SIG-M5 (cell line): ENCODE data around the gene HIGD1B.

ENCODE experiments used
- DNase-seq: peaks from one replicate; lab custom pipeline; 2025; lab: John Stamatoyannopoulos, UW

HIGD1B gene

DNA sequence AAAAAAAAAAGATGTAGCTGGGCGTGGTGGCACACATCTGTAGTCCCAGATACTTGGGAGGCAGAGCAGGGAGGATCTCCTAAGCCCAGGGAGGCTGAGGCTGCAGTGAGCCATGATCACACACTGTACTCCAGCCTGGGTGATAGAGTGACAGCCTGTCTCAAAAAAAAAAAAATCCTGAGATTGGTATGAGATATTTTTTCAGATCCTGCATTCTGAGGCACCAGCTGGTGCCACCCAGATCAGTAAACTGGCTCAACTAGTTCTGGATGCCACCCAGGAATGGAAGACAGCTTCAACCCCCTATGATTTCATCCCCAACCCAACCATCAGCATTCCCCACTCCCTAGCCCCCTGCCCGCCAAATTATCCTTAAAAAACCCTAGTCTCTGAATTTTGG lies 10.5 kb upstream of the HIGD1B start:
- no peak for DNase-seq

DNA sequence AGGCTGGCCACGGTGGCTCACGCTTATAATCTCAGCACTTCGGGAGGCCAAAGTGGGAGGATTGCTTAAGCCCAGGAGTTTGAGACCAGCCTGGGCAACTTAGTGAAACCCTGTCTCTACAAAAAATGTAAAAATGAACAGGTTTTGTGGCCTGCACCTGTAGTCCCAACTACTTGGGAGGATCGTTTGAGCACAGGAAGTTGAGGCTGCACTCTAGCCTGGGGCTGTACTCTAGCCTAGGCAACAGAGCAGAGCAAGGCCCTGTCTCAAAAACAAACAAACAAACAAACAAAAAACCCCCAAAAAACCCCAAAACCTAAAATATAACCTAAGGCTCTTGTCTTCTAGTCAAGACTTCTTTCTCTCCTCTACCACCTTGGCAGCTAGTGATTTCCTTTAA lies 7.4 kb upstream of the HIGD1B start:
- no peak for DNase-seq

DNA sequence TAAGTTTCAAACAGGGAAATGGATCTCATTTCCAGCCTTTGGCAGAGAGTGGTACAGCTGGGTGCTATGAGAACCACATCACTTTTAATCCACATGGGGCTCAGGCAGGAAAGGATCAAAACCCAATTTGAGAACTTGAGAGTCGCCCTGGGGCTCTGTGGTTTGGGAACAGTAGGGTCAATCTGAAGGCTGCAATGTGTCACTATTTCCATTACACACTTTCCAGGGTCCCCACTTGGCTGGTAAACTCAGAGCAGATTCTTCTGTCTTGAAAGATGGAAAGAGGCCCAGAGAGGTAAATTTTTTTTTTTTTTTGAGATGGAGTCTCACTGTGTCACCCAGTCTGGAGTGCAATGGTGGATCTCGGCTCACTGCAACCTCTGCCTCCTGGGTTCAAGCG lies 6.7 kb upstream of the HIGD1B start:
- DNase-seq = no peak

DNA sequence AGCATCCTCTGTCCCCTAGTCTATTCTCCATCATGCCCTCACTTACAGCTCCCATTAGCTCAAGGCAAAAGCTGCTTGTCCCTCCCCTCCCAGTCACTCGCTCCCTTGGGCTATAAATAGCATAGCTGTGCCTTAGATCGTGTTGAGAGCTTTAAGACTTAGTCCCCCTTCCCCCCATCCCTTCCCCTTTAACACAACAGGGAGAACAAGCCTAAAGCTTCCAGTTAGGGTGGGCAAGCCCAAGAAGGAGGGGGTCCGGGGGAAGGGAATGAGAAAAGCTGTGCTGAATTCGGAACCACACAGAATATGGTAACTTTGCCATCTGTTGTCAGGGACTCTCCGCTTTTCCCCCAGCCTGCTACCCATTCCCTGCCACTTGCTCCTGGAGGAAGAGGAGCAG lies 4.9 kb upstream of the HIGD1B start:
- DNase-seq = no peak

DNA sequence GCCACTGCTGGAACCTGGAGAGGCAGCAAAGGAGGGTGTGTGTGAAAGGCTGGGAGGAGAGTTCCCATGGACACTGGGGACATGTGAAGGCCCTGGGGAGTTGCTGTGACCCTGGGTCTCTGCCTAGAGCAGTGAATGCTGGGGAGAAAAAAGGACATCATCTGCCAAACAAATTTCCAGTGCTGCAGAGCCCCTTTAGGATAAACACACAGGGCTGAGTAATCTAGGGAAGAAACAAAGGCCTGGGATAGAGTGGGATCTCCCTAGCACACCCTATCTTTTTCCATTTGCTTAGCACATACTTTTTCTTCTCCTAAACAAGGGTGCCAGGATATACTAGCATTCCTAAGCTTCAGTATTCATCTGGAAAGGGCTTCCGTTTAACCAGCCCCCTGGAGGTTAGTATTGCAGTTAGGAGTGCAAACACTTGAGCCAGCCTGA lies 3.3 kb upstream of the HIGD1B start:
- no peak for DNase-seq

DNA sequence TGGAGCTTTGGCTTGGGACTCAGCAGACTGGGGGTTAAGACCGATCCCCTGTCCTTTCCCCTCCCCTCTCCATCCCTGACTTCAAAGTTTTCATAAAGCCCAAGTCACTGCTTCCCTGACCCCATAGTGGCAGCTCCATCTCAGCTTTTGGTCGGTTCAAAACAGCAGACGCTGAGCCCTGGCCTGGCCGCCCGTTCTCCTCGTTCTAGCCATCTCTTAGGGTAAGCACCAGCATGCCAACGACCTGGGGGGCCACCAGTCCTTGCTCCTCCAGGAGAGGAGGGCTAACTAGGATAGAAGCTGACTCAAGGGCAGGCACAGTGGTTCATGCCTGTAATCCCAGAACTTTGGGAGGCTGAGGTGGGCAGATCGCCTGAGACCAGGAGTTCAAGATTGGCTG lies 1.5 kb upstream of the HIGD1B start:
- DNase-seq = no peak

DNA sequence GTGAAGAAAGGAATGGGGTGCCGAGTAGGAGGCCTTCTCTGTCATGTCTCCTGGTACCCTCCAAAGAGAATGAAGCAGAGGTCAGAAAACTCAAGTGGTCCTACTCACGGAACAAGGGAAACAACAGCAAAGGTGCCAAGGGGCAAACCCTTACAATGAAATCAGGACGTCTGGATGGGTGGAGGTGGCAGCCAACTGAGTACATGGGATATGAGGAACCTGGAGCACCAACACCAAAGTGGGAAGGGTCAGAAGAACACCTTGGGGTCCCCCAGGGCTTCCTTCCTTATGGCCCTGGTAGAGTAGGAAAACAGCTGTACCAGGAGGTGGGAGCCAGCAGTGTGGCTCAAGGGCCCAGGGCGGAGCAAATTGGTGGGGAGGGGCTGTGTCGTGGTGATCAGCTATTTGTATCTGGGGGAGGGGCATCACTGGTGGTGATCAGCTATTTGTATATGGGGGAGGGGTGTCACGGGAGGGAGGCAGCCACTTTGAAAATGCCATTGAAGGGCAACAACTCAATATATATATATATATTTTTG lies 643 bp downstream of the HIGD1B start:
- DNase-seq = no peak

DNA sequence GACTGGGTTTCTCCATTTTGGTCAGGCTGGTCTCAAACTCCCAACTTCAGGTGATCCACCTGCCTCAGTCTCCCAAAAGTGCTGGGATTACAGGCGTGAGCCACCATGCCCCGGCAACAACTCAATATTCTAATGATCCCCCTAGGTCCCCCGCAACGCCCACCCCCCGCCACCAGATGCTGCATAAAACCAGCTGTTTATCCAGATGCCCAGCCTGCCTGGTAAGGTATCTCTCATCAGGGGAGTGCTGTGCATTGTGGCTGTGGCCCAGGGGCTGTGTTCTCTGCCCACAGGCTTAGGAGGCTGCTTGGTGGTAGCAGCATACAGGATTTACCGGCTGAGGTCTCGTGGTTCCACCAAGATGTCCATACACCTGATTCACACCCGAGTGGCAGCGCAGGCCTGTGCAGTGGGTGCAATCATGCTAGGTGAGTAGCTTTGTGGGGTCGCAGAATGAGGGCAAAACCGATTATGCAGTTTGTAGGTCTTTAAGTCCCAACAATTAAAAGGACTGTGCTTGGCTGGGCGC lies 1.3 kb downstream of the HIGD1B start:
- no peak for DNase-seq

DNA sequence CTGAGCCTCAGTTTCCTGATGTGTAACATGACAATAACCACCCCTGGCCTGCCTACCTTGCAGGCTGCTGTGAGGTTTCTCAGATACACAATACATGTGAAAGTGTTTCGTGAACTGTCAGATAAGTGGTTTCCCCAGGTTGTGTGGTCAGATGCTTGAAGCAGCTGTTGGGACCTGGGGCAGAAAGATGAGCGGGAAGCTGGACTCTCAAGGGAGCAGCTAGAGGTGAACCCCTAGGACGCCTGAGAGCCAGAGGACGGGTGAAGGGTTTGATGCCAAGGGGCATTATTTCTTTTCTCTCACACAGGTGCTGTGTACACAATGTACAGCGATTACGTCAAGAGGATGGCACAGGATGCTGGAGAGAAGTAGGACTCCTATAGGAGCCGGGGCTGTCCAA lies 2.3 kb downstream of the HIGD1B start:
- DNase-seq = no peak

DNA sequence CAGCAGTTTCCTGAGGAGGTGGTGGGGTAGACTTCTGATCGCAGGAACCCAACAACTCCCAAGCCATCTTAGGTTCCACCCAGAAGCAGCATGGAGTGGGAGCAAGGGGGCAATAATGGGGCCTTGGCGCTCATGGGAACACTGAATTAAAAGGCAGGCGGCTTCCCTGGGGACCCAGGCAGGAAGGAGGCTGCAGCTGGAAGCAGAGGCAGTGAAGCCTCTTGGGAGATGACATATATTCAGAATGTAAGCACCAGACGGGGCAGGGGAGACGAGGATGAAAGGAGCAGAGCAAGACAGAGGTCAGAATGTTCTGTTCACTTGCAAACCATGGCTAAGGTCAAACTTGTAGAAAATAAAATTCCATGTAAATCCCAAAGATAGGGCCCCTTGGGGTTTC lies 2.9 kb downstream of the HIGD1B start:
- DNase-seq = no peak

DNA sequence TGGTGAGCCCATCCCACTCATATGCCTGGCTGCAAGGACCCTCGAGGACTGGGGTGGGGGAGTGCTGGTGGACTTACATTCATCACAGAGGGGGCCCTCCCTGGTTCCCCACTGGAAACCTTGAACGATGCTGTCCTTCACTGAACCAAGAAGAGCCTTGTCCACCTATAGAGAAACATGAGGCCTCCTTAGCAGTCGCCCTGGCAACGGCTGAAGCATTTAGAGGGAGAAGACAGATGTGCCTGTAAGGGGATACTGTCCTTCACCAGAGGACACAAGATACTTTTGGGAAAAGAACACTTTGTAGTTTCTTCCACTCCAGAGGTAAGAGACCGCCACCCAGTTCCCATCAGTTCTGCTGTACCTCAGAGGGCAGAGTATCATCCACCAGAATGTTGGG lies 6.5 kb downstream of the HIGD1B start:
- no peak for DNase-seq

DNA sequence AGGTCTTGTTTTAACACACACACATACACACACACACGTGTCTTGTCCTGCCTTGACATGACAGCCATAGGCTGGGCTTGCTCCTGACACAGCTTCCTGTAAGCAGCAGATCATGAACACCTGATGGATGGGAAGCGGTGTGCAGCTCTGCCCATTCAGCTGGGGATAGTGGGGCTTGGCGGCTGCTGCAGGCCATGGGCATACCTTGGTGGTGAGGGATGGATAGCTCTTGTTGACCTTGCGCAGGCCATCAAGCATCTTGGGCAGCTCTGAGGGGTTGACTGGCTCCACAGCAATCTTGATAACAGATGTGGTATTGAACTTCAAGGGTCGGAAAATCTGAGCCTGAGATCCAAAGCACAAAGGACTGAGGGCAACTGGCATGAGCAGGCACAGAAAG lies 12.0 kb downstream of the HIGD1B start:
- DNase-seq = no peak

DNA sequence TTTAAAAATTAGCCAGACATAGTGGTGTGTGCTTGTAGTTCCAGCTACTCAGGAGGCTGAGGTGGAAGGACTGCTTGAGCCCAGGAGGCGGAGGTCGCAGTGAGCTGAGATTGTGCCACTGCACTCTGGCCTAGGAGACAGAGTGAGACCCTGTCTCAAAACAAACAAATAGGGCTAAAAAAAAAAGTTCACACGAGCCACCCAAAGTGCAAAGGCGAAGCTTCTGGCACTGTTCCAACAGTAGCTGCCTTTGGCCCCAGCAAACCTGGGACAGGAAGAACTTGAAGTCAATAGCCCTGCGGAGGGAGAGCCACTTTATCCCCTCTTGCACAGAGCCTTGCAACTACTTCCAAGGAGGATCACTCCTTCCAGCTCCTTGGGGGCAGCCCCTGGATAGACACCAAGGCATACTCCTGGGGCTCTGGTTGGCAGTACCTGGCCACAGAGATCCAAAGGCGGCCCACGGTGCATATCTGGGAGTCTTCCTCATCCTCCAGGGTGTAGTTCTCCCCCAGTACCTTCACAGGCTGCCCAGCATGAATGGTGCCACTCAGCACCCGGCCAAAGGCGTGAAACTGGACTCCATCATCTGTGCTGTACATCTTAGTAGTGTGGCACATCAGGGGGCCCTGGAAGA lies 14.7 kb downstream of the HIGD1B start:
- DNase-seq = no peak

DNA sequence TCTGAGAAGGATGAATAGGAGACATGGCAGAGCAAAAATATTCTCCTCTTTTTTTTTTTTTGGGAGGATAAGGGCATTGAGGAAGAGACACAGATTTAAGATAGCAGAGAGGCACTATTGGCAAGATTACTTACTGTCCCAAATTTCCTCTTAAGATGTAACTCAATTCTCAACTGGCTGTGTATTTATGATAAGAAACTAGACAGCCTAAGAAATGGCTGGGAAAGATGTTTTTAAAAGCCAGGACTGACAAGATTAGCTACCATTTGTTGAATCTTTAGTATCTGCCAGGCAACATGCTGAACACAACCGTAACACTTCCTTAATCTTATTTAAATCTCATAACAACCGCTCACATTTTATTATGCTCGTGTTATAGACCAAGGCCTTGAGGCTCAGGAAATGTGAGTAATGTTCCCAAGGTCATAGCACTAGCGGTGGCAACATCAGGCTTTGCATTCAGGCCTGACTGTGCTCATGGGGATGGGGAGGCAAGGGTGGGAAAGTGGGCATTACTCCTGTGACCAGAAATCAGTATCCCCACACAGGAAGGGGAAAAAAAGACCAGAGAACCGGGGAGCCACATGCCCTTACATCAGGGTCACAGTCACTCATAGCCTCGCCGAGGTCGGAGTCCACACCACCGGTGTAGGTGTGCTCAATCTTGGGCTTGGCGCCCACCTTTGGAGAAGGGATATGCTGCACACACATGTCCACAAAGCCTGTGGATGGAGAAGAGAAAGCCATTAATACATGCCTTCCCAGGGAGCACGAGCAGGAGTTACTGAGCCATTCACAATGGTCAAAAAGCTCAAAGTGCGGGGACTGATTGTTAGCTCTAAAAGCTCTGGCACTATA lies 15.6 kb downstream of the HIGD1B start:
- DNase-seq = no peak

DNA sequence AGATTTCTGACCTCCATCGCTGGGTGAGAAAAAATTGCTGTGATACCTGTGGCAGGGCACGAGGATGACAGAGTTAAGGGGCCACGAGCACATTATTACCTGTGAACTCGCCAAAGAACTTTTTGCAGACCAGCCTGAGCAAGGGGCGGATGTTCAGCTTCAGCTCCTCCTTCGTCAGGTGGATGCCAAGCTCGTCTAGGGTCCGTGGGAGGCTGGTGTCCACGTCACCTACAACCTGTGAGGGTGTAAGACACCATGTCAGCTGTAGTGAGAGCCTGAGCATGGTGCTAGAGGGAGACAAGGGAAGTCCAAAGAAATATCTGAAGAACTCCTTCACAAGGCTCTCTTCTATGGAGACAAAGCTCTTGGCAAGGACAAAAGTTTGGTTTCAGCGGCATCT lies 17.1 kb downstream of the HIGD1B start:
- DNase-seq = no peak

DNA sequence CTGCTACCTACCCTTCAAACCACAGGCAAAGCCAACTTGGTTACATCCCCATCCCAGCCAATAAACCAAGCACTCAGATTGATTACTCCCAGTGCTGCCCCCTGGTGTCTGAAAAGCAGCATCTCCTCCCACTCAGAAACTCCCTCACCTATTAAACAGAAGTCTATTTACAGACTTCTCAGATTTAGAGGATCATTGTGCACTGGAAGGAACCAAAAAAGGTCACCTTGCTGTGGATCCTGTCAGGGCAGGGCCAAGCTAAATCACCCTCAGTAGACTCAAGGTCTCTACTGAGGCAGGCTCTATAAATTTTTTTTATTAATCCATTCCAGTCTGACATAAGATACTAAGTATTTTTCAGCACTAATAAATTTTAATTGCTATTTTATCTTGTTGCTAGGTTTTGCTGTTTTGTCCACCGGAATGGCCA lies 17.6 kb downstream of the HIGD1B start:
- peak; percentile 14 for DNase-seq

DNA sequence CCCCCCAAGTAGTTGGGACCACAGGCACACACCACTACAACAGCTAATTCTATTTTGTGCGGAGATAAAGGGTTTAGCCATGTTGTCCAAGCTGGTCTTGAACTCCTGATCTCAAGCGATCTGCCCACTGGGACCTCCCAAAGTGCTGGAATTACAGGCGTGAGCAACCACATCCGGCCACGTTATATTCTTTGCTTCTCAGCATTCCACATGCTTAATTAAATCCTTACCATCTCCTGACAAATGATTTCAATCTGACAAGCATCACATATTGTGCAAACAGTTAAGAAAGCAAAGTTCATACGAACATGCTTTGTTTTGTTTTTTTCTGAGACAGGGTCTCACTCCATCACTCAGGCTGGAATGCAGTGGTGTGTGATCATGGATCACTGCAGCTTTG lies 18.2 kb downstream of the HIGD1B start:
- DNase-seq = no peak

DNA sequence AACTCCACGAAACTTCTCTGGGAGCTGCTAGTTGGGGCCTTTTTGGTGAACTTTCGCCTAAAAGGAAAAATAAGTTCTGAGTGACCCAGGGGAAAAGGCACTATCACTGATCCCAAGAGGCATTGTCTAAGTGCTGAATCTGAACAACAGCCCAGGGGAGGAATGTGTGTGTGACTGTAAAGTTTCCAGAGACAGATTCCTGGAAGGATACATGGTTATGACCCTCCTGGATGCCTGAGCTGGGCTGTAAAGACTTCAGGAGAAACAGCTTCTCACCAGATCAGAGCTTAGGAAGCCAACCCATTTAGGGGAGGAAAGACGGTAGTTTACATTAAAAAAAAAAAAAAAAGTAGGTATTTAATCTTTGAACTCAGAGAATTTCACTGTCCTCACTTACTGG lies 20.2 kb downstream of the HIGD1B start:
- DNase-seq = no peak

DNA sequence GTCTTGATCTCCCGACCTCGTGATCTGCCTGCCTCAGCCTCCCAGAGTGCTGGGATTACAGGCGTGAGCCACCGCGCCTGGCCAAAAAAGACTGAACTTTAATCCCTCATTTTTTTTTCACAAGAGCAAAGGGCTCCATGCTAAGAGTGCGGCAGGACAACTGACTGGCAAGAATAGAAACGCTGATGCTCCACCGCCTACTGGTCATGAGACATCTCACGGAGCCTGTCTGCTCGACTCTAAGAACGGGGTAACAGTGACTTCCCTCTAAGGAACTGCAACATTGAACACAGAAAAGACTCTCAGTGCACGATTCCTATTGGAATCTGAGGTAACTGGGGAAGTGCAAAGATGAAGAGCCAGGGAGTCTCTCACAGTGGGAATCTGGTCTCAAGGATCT lies 23.9 kb downstream of the HIGD1B start:
- DNase-seq = no peak

DNA sequence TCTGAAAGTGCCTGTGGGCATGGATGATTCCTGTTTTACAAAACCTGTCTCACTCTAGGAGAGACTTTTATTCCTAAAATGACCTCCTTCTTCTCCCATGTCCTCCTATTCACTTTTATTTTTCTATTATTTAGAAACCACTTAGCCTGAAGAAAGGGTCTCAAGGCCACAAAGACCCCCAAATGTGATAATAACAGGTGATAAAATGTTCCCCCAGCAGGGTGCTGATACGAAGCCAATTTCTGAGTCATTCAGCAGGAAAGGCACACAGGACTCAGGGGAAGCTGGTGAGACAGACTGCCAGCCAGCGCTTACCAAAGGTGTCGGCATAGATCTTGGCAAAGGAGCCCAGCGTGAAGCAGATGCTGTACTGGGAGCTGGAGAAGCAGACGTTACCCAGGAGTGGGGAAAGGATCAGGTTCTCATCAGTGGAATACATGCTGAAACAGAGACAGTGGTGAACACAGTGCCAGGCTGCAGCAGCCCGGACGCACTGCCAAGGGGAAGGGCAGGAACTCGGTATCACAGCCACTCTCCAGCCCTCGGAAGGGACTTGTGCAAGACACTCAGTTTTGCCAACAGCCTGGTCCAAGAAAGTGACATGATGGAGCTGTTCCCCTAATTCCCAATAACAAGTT lies 24.6 kb downstream of the HIGD1B start:
- no peak for DNase-seq

DNA sequence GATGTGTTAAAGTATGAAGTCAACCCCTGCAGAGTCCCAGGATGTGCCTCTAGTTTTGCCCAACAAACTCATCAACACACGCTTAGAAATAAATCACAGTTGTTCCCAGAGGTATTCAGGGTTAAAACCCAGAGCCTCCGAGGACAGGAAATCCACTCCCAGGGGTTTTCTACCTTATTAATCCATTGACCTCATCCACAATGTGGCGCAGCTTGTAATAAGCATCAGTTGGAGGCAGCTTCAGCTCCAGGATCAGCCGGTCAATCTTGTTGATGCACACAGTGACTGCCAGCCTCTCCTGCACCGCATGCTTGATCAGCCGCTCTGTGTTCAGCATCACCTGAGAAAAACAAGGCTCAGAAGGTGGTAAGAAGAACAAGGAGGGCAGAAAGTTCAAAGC lies 28.1 kb downstream of the HIGD1B start:
- no peak for DNase-seq

DNA sequence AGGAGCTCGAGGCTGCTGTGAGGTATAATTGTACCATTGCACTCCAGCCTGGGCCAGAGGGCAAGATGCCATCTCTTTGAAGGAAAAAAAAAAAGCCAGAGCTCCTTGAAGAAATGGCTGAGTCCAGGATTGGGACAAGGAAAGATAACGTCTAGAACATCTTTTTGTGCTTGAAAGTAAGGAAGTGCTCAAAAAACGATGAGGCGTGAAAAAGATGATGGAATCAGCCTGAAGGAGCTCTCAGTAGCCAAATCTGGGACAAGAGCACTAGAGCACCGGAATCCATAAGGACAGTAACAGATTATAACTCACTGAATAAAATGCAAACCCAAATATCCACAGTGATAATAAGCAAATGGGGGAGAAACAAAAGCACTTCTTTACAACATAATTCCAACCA lies 29.4 kb downstream of the HIGD1B start:
- DNase-seq = no peak
